NCI-H2107 (cell line): ENCODE data around the gene EIF2AK2.

Source experiments
- DNase-seq: peaks from one replicate; lab custom pipeline; 2025; lab: John Stamatoyannopoulos, UW

EIF2AK2 gene

GRCh38 chr2:37171624-37171950 is 14.8 kb upstream of the EIF2AK2 start:
- DNase-seq: no peak

- peak; percentile 17 for DNase-seq
Observed at GRCh38 chr2:37168217-37168981, 11.6 kb upstream of the EIF2AK2 start.

DNA sequence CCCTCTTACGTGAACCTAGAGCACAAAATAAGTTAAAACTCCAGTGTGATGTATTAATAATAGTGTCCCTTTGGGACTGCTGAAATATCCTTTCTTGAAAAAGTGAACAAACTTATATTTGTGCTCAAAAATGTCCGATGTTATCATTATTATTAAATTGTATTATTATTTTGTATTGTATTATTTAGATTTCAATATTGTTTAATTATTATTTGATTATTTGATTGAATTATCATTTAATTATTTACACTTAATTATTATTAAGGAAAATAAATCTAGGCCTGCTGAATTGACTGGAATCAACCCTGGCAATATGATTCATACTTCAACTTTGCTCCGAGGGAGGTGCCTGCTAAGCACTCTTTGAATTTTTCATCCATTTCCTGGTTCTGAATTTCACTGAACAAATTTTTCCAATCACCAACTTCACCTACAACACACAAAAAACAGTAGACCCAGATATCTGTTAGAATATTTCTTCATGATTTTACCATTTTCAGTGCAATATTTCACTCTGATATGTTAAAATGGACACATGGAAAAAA is 10.9 kb upstream of the EIF2AK2 start:
- no peak for DNase-seq

- no peak for DNase-seq
Observed at GRCh38 chr2:37164757-37165156, 8.0 kb upstream of the EIF2AK2 start.

DNA sequence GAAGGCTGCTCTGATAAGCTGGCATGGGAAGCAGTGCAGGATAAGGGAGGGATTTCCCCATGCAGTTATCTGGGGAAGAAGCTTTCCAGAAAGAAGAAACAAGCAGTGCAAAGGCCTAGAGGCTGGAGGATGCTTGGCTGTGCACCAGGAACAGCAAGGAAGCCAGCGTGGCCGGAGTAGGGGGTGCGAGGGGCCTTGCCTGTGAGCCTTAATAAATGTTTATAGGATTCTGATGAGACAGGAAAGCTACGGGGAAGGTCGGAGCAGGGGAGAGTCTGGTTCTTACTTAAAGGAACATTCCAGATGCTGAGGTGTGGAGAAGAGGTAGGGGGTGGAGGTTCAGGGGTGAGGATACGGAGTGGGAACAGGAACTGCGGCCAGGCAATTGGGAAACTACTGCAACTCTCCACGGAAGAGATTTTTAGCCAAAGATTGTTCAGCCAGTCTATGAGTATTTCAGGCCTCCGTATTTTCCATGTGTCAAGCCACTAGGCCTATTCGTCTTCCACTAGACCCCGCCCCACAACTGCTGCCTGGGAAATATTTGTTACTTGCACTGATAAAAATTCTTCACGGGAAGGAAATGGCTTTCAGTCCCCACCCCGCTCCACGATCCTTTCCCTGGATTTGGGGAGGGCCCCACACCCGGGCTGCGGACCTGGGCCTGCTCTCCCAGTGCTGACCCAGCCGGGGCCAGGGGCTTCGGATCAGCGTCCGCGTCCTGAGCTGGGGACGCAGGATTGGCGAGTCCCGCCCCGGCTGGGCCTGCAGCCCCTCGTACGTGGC is 516 bp downstream of the EIF2AK2 start:
- no peak for DNase-seq

DNA sequence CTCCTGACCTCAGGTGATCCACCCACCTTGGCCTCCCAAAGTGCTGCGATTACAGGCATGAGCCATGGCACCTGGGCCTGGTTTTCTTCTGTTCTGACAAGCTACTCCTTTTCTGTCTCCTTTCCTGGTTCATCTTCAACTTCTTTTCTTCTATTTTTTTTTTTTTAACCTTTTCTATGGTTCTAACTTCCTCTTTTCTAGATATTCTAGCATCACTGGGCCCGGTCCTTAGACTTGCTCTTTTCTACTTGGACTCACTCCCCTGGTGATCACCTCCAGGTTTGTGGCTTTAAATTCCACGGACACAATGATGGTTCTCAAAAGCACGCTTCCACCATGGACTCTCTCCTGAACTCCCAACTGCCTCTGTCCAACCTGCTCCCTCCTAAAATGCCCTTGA is 2.0 kb downstream of the EIF2AK2 start:
- DNase-seq: no peak

DNA sequence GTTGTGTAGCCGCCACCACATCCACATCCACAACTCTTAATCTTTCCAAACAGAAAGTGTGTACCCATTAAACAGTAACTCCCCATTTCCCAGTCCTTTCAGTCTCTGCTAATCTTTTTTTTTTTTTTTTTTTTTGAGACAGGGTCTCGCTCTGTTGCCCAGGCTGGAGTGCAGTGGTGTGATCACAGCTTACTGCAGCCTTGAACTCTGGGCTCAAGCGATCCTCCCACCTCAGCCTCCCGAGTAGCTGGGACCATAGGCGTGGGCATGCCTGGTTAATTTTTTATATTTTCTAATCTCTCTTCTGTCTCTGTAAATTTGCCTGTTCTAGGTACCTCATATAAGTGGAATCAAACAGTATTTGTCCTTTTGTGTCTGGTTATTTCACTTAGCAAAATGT is 3.6 kb downstream of the EIF2AK2 start:
- DNase-seq: no peak

- no peak for DNase-seq
Observed at GRCh38 chr2:37149626-37150322, 7.0 kb downstream of the EIF2AK2 start.

GRCh38 chr2:37148325-37148724 is 8.5 kb downstream of the EIF2AK2 start:
- DNase-seq: no peak

DNA sequence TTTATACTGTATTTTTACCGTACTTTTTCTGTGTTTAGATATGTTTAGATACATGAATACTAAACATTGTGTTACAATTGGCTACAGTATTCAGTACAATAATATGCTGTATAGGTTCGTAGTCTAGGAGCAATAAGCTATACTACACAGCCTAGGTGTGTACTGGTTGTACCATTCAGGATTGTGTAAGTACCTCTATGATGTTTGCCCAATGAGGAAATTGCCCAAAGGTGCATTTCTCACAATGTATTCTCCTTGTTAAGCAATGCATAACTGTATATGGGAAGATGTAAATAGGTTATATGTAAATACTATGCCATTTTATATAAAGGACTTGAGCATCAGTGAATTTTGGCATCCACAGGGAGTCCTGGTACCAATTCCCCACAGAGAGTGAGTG is 10.7 kb downstream of the EIF2AK2 start:
- DNase-seq: no peak

- no peak for DNase-seq
Observed at GRCh38 chr2:37143974-37144373, 12.8 kb downstream of the EIF2AK2 start.

- no peak for DNase-seq
Observed at GRCh38 chr2:37142546-37142945, 14.2 kb downstream of the EIF2AK2 start.

GRCh38 chr2:37132914-37133313 is 23.9 kb downstream of the EIF2AK2 start:
- DNase-seq: no peak

- no peak for DNase-seq
Observed at GRCh38 chr2:37125416-37125815, 31.4 kb downstream of the EIF2AK2 start.

GRCh38 chr2:37119157-37119556 is 37.6 kb downstream of the EIF2AK2 start:
- no peak for DNase-seq

- no peak for DNase-seq
Observed at GRCh38 chr2:37117566-37117965, 39.2 kb downstream of the EIF2AK2 start.

DNA sequence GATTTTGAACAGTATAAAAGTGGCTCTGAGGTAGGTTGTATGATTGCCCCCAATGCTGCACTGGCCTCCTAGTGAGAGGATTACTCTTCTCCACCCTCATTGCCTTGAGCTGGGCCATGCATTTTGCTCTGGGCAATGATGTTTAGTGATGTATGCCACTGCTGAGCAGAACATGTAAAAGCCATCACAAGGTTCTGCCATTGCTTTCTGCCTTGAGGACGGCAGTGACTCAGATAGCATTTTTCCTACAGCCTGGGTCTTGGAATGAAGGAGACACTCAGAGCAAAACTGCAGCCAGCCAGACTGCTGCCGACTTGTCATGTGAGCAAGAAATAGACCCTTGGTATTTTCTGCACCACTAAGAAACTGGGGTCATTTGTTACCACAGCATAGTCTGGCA is 44.8 kb downstream of the EIF2AK2 start:
- DNase-seq: no peak

DNA sequence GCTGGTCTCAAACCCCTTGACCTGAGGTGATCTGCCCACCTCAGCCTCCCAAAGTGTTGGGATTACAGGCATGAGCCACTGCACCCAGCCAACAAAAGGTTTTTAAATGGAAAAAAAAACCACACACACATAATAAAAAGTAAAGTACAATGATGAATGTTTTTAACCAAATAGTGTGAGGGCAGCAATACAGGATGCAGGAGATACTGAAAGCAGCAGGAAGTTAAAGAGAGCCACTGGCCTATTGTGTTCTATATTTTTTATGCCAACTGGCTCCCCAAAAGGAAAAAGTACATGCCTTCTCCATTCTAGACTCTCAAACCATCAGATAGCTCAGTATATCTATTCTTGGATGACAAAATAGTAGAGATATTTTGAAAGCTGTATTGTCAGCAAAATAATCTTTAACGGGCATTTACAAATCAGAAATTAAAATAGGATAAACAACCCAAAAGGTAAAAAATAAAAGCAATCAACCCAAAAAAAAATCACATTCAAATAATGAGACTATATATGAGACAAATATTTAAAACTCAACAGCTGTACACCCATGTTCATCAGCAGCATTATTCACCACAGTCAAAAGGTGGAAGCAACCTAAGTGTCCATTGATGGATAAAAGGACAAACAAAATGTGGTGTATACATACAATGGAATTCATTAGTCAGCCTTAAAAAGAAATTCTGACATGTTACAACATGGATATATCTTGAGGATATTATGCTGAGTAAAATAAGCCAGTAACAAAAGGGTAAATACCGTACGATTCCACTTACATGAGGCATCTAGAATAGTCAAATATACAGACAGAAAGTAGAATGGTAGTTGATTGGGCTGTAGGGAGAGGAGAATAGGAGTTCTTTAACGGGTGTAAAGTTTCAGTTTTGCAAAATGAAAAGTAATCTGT is 46.2 kb downstream of the EIF2AK2 start:
- no peak for DNase-seq

GRCh38 chr2:37109523-37109922 is 47.3 kb downstream of the EIF2AK2 start:
- no peak for DNase-seq

- no peak for DNase-seq
Observed at GRCh38 chr2:37105150-37105549, 51.6 kb downstream of the EIF2AK2 start.

DNA sequence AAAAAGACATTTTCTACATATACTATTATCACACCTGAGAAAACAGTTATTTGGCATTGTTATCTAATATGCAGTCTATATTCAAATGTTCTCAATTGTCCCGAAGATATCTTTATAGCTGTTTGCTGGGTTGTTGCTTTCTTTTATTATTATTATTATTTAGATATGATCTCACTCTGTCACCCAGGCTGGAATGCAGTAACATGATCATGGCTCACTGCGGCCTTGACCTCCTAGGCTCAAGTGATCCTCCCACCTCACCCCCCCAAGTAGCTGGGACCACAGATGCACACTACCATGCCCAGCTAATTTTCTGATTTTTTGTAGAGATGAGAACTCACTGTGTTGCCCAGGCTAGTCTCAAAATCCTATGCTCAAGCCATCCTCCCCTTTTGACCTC is 52.6 kb downstream of the EIF2AK2 start:
- DNase-seq: no peak

GRCh38 chr2:37102588-37102987 is 54.2 kb downstream of the EIF2AK2 start:
- DNase-seq: no peak
